Activated CD8-positive, alpha-beta memory T cell treated with anti-CD3 and anti-CD28 coated beads for 48 hours (primary cell): ENCODE data around the gene CGB2.
"Not testable (repeated sequence)": the region's sequence is repeated elsewhere in the genome, so short reads cannot be mapped to it uniquely, and the experiment has no call there.

Experiments used
- DNase-seq, 3 experiments: peaks; one replicate each; pipeline ENCODE4 v3.0.0-alpha.2; 2020; ENCODE audit warnings: low read depth in 2 of 3, low spot score in 2 of 3

The CGB2 gene

DNA sequence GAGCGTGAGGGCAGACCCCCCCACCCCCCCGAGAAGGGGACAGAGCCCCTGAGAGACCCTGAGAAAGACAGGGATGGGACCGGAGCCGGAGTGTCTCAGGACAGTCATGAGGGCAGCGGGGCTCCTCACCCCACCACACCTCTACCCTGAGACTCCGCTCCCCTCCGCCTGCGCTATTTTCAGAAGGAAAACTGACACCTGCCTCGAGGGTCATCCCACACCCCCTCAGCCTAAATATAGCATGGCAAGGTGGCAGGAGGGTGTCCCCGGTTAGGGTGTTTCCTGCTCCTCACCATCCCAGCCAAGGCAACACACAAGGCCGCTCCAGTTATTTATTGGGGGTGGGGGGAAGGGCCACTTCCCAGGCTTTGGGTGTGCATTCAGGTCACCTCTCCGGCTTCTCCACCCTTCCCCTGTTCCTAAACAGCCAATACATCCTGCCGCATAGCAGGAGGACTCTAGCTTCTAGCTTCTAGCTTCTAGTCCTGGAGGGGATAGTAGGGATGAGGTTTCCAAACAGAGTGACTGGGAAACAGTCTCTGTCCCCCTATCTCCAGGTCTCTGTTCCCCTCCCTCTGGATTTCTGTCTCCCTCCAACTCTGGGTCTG is 34.3 kb downstream of the CGB2 start:
- DNase-seq, result no peak

DNA sequence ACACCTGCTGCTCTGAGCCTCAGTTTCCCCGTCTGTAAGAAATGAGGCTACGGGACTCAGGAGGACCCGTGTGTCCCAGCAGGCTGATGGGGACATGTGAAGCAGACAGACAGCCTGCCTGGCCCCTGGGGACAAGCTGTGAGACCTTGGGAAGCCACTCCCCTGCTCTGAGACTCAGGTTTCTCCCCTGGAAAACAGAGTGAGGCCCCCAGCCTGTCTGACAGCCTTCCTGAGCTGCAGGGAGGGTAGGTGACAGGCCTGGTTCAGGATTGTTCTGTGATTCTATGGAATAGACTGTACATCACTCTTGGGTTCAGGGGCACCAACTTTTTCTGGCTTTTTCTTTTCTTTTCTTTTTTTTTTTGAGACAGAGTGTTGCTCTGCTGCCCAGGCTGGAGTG is 35.9 kb downstream of the CGB2 start:
- DNase-seq, result no peak

DNA sequence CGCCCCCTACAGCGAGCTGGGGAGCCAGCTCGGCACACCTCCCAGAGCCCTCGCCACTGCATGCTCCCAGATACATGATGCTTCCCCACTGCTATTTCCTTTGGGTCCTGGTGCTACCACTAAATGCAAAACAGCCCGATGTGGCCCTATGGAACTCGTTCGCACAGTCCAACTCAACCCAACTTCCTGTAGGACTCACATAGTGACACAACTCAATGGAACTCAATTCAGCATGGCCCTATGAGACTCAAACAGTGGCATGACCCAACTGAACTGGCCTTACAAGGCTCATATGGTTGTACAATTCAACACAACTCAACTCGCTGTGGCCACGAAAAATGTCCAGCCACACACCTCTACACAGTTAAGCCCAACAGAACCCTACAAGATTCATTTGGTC is 37.3 kb downstream of the CGB2 start:
- no peak for DNase-seq

DNA sequence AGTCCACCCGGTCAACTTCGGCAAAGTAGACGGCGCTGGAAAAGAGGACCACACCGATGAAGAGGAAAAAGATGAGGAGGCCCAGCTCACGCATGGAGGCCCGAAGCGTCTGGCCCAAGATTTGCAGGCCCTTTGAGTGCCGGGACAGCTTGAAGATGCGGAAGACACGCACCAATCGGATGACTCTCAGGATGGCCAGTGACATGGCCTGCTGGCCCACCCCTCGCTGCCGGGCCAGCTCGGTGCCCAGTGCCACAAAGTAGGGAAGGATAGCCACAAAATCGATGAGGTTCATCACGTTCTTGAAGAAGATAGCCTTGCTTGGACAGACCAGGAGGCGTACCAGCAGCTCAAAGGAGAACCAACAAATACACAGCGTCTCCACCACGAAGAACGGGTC is 38.7 kb downstream of the CGB2 start:
- no peak for DNase-seq

DNA sequence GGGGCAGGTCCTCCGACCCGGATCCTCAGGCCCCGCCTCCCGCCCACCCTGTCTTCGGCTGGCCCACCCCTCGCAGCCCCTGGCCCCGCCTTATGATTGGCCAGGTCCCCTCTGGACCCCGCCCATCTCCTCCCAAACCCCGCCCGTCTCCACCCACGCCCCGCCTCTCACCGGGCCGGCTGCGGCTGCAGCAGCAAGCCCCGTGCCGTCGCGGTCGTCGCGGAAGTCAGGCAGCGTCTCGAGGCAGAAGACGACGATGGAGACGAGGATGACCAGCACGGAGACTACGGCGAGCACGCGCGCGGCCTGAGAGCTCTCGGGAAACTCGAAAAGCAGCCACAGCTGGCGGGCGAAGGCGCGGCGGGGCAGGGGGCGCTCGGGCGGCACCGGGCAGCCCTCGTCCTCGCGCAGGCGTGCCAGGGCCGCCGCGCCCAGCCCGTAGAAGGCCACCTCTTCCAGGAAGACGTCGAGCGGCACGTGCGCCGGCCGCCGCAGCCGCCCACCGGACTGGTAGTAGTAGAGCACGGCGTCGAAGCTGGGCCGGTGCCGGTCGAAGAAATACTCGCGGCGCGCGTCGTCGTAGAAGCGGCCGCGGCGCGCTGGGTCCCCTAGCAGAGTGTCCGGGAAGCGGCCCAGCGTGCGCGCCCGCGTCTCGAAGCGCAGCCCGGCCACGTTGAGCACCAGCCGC is 40.3 kb downstream of the CGB2 start:
- no peak for DNase-seq

DNA sequence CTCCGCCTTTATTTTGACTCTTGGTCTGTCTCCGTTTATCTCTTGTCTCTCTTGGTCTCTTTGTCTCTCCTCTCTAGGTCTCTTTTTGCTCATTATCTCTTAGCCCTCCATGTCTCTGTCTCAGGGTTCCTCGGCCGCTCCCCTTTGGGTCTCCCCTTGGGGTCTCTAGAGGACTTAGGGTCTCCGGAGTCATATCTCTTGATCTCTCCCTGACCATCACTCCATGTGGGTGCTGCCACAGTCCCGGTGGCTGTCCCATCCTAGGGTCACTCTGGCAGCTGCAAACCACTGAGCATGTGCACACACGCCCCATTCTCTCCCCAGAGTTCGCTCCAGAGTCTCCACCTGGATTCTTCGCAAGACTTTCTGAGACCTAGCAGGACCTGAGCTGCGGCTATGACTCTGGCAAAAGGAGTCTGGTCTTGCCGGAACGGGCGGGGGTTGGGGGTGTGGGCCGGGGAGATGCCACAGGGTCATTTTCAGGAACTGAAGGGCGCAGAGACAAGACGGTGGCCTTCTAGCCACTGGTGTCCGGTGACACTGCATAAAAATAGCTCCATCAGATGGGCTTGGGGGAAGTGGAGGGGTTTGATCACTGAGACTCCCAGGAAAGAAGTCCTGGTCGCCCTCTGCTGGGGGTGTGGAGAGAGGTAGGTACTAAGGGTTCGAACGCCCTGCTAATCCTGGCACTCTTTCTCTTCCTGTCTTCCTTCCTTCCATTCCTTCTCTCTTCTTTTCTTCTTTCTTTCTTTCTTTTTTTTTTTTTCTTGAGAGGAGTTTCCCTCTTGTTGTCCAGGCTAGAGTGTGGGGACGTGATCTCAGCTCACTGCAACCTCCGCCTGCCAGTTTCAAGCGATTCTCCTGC is 42.1 kb downstream of the CGB2 start:
- no peak for DNase-seq

DNA sequence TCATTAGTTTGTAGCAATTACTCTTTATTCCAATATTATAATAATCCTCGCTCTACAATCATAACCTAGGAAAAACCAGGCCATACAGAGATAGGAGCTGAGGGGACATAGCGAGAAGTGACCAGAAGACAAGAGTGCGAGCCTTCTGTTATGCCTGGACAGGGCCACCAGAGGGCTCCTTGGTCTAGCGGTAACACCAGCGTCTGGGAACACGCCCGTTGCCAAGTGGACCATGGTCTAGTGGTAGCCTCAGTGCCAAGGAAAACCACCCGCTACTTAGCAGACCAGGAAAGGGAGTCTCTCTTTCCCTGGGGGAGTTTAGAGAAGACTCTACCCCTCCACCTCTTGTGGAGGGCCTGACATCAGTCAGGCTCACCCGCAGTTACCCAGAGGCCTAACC is 43.2 kb downstream of the CGB2 start:
- DNase-seq, result not testable (repeated sequence)

DNA sequence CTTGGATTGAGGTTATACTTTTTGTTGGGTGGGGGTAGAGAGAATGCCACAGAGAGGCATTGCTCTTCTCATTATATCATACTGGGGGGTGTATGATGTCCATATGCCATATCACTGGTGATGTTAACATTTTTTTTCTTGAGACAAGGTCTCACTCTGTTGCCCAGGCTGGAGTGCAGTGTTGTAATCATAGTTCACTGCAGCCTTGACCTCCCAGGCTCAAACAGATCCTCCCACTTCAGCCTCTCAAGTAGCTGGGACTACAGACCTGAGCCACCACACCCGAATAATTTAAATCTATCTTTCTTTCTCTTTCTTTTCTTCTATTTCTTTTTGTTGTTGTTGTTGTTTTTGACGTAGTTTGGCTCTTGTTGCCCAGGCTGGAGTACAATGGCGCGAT is 48.7 kb downstream of the CGB2 start:
- no peak for DNase-seq

DNA sequence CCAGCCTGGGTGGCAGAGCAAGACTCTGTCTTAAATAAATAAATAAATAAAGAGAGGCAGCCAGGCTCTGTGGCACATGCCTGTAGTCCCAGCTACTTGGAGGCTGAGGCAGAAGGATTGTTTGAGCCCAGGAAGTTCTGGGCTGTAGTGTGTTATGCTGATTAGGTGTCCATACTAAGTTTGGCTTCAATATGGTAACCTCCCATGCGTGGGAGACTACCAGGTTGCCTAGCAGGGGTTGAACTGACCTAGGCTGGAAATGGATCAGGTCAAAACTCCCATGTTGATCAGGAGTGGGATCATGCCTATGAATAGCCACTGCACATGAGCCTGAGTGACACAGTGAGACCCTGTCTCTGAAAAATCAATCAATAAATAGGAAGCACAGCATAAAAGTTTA is 49.6 kb downstream of the CGB2 start:
- no peak for DNase-seq
